ENCODE measurements around the gene LOXL3. TPM values are rescaled to one million over a fixed set of nuclear protein-coding genes. Genes with fewer than 3 reads are reported as not detected.
"Not testable (repeated sequence)": the region's sequence is repeated elsewhere in the genome, so short reads cannot be mapped to it uniquely, and the experiment has no call there.

LOXL3 gene
- total RNA-seq, 1 experiment from 2014 or later = 3.2 TPM

- no peak for DNase-seq (ENCODE audit: low spot score)
These were observed 64.9 kb downstream of the LOXL3 start for GRCh38 chr2:74488643-74489481.

DNA sequence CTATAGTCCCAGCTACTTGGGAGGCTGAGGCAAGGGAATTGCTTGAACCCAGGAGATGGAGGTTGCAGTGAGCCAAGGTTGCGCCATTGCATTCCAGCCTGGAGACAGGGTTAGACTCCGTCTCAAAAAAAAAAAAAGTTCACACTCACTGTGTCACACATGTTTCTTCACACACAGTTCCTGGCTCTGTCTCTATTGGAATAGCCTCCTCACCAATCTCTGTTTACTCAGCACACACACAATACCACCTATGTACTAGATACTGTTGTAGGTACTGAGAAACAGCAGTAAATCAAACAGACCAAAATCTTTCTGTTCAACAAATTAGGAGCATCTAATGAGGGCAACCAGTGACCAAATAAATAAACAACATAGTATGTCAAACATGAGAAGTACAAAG is 67.6 kb downstream of the LOXL3 start:
- DNase-seq (ENCODE audit: low spot score) = no peak

- not testable (repeated sequence) for DNase-seq (ENCODE audit: low spot score)
These were observed 70.0 kb downstream of the LOXL3 start for GRCh38 chr2:74483675-74484164.

DNA sequence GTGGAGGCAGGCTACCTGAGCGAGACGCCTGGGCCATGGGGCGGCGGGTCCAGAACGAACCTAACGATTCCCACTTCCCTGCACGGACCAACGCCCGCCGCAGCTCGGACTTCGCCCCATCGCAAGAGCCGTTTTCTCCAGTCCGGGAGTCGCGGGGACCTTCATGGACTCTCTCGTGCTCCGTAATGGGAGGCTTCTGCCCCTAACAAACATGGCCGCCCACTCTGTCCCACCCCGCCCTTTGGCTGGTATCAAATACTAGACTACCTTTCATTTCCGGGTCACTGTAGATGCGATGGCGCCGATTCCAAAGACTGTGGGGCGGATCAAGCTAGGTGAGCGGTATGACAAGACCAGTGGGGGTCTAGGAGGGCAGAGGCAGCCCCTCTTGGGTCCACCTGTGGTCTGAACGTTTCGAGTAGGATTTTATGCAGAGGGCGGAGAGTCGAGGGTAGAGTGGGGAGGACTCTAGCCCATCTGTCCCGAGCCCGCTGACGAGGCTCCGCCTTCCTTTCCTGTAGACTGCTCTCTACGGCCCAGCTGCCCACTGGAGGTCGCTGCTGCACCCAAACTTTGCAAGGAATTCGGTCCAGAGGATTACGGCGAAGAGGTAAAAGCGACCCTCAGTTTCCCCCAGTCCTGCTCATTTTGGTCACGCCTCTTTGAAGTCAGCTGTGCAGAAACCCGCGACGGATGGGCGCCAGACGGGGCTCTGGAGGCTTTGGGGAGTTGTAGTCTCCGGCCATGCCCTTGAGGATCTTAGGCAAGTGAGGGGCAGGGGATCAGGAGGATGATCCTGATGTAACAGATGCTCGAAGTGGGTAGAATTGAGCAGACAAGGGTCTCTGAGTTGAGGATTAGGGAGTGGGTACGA is 70.7 kb downstream of the LOXL3 start, which contains the start of the genes CCDC142 and TTC31:
TSS of gene CCDC142 (minus strand) at position 198 of the 874 bp plus-strand sequence. CDS start at position 37, 161 bp downstream.
TSS of gene TTC31 (plus strand) at position 281 of the 874 bp plus-strand sequence. CDS start at position 296, 15 bp downstream.
- peak; percentile 94 for DNase-seq (ENCODE audit: low spot score)

Other genes starting within 250 kb of the LOXL3 start
- gene SLC4A5, start 210.5 kb downstream of the LOXL3 start, total RNA-seq (2014; rRNA removed; shearing (Covaris generic)) = 0.07 TPM in 1 of 2 replicates, not detected in the other
- gene DCTN1, start 173.6 kb downstream of the LOXL3 start, total RNA-seq (2014; rRNA removed; shearing (Covaris generic)) = 105 and 123 TPM in 2 replicates
- gene C2orf81, start 132.3 kb downstream of the LOXL3 start, total RNA-seq (2014; rRNA removed; shearing (Covaris generic)) = 2.3 and 3.5 TPM in 2 replicates
- gene WDR54, start 132.2 kb downstream of the LOXL3 start, total RNA-seq (2014; rRNA removed; shearing (Covaris generic)) = 72.9 and 84.5 TPM in 2 replicates
- 23.1 and 33.3 TPM in 2 replicates for gene RTKN, start 112.0 kb downstream of the LOXL3 start, total RNA-seq (2014; rRNA removed; shearing (Covaris generic))
- 5.9 and 7.9 TPM in 2 replicates for gene INO80B, start 98.9 kb downstream of the LOXL3 start, total RNA-seq (2014; rRNA removed; shearing (Covaris generic))
- 49.0 and 52.3 TPM in 2 replicates for gene WBP1, start 95.5 kb downstream of the LOXL3 start, total RNA-seq (2014; rRNA removed; shearing (Covaris generic))
- gene MOGS, start 88.6 kb downstream of the LOXL3 start, total RNA-seq (2014; rRNA removed; shearing (Covaris generic)) = 66.6 and 71.4 TPM in 2 replicates
- gene MRPL53, start 81.3 kb downstream of the LOXL3 start, total RNA-seq (2014; rRNA removed; shearing (Covaris generic)) = 30.2 and 39.1 TPM in 2 replicates
- 11.7 and 12.5 TPM in 2 replicates for gene CCDC142, start 70.9 kb downstream of the LOXL3 start, total RNA-seq (2014; rRNA removed; shearing (Covaris generic))
- 14.7 and 16.5 TPM in 2 replicates for gene TTC31, start 70.9 kb downstream of the LOXL3 start, total RNA-seq (2014; rRNA removed; shearing (Covaris generic))
- 0.45 TPM in 1 of 2 replicates, not detected in the other for gene LBX2, start 54.3 kb downstream of the LOXL3 start, total RNA-seq (2014; rRNA removed; shearing (Covaris generic))
- gene PCGF1, start 46.2 kb downstream of the LOXL3 start, total RNA-seq (2014; rRNA removed; shearing (Covaris generic)) = 33.9 and 67.3 TPM in 2 replicates
- 0.90 and 1.7 TPM in 2 replicates for gene TLX2, start 39.5 kb downstream of the LOXL3 start, total RNA-seq (2014; rRNA removed; shearing (Covaris generic))
- gene DQX1, start 27.7 kb downstream of the LOXL3 start, total RNA-seq (2014; rRNA removed; shearing (Covaris generic)) = 0.17 TPM in 1 of 2 replicates, not detected in the other
- gene AUP1, start 24.2 kb downstream of the LOXL3 start, total RNA-seq (2014; rRNA removed; shearing (Covaris generic)) = 150 and 194 TPM in 2 replicates
- 58.0 and 70.3 TPM in 2 replicates for gene HTRA2, start 24.0 kb downstream of the LOXL3 start, total RNA-seq (2014; rRNA removed; shearing (Covaris generic))
- gene DOK1, start 778 bp upstream of the LOXL3 start, total RNA-seq (2014; rRNA removed; shearing (Covaris generic)) = 17.3 and 24.8 TPM in 2 replicates
- not detected in 2 replicates for gene M1AP, start 94.4 kb upstream of the LOXL3 start, total RNA-seq (2014; rRNA removed; shearing (Covaris generic))
- 14.6 and 39.2 TPM in 2 replicates for gene SEMA4F, start 100.3 kb upstream of the LOXL3 start, total RNA-seq (2014; rRNA removed; shearing (Covaris generic))